Keratinocyte (primary cell): ENCODE measurements around the gene MVB12A. TPM values are rescaled to one million over a fixed set of nuclear protein-coding genes. Genes with fewer than 3 reads are reported as not detected.
A peak's percentile ranks its signal among the peaks of the same experiment; 100 is the strongest.

Experiments
- DNase-seq: peaks from one replicate; pipeline ENCODE4 v3.0.0-alpha.2; 2011; ENCODE audit warnings: low read depth, missing footprints, low spot score
- FAIRE-seq: peaks from 2 replicates; lab custom pipeline; 2011; peaks lifted over from hg19 to GRCh38; lab: Jason Lieb, UNC
- H2AFZ ChIP-seq: 2 replicates; pipeline ENCODE4 v1.6.0; 2012; ENCODE audit warnings: low read length, control low read depth, inconsistent platforms; ENCODE audit not compliant: control insufficient read depth
- H3K27ac ChIP-seq: 2 replicates; pipeline ENCODE4 v1.5.1; 2011; ENCODE audit warnings: low read length; ENCODE audit not compliant: control insufficient read depth, insufficient read depth
- H3K27me3 ChIP-seq: 3 replicates; pipeline ENCODE4 v1.6.0; 2011; ENCODE audit warnings: low read length; ENCODE audit not compliant: control insufficient read depth, insufficient read depth; ENCODE audit errors: extremely low read depth
- H3K36me3 ChIP-seq, 2 experiments: 2 replicates in 1 of 2; 3 replicates in 1 of 2; pipeline ENCODE4 v1.5.1; 2011; ENCODE audit warnings: low read length in 2 of 2, mild to moderate bottlenecking in 1 of 2; ENCODE audit not compliant: control insufficient read depth in 2 of 2, insufficient read depth in 2 of 2; ENCODE audit errors: extremely low read depth in 1 of 2
- H3K4me1 ChIP-seq: 3 replicates; pipeline ENCODE4 v1.5.1; 2011; ENCODE audit warnings: low read length; ENCODE audit not compliant: control insufficient read depth, insufficient read depth; ENCODE audit errors: extremely low read depth
- H3K4me2 ChIP-seq: 3 replicates; pipeline ENCODE4 v1.6.0; 2011; ENCODE audit warnings: low read depth, low read length; ENCODE audit not compliant: control insufficient read depth, insufficient read depth; ENCODE audit errors: extremely low read depth
- H3K4me3 ChIP-seq, 3 experiments: fragments of 200-600 bp in 1 of 3; sonication (generic) in 1 of 3; 2 replicates in 2 of 3; 3 replicates in 1 of 3; pipeline ENCODE4 v1.5.1; 2011 to 2016; ENCODE audit warnings: low read length in 3 of 3, mild to moderate bottlenecking in 3 of 3, control low read depth in 2 of 3, inconsistent platforms in 1 of 3, low read depth in 1 of 3, mixed read lengths in 1 of 3, mixed run types in 1 of 3, moderate library complexity in 1 of 3; ENCODE audit not compliant: control insufficient read depth in 2 of 3, insufficient read depth in 2 of 3; ENCODE audit errors: extremely low read depth in 1 of 3
- H3K79me2 ChIP-seq: 2 replicates; pipeline ENCODE4 v1.6.0; 2012; ENCODE audit warnings: low read length; ENCODE audit not compliant: control insufficient read depth, insufficient read depth
- H3K9ac ChIP-seq: 3 replicates; pipeline ENCODE4 v1.6.0; 2011; ENCODE audit warnings: low read length; ENCODE audit not compliant: control insufficient read depth, insufficient read depth; ENCODE audit errors: extremely low read depth
- H3K9me1 ChIP-seq: 3 replicates; pipeline ENCODE4 v1.6.0; 2011; ENCODE audit warnings: low read length; ENCODE audit not compliant: control insufficient read depth, insufficient read depth; ENCODE audit errors: extremely low read depth
- H3K9me3 ChIP-seq: 2 replicates; pipeline ENCODE4 v1.5.1; 2012; ENCODE audit warnings: low read depth, low read length; ENCODE audit not compliant: control insufficient read depth
- H4K20me1 ChIP-seq: 3 replicates; pipeline ENCODE4 v1.6.0; 2011; ENCODE audit warnings: low read length; ENCODE audit not compliant: control insufficient read depth, insufficient read depth; ENCODE audit errors: extremely low read depth
- CTCF ChIP-seq, 3 experiments: IDR thresholded peaks in 1 of 3; conservative IDR thresholded peaks in 1 of 3; optimal IDR thresholded peaks in 1 of 3; 2 replicates in 2 of 3; 3 replicates in 1 of 3; pipeline versions ENCODE3 to v1.5.1; 2011; ENCODE audit warnings: low read length in 3 of 3, mild to moderate bottlenecking in 3 of 3, moderate library complexity in 2 of 3, control low read depth in 1 of 3, inconsistent platforms in 1 of 3; ENCODE audit not compliant: insufficient read depth in 2 of 3; ENCODE audit errors: extremely low read depth in 1 of 3
- EZH2 ChIP-seq: IDR thresholded peaks from one replicate; pipeline ENCODE4 v1.6.1; 2012; ENCODE audit warnings: inconsistent platforms, mild to moderate bottlenecking, low read length, moderate library complexity
- dilution Hi-C: fragments of 300-500 bp; cut with MboI; formaldehyde crosslinking; loops from one replicate; pipeline ENCODE4 v1.7.0; 2020; ENCODE audit warnings: low sequenced_read_pairs; ENCODE audit not compliant: extremely low pct_ligation_motif_present
- polyA plus RNA-seq, 5 experiments: library from polyadenylated mRNA; depleted of rRNA in 3 of 5; stranded (reverse) in 3 of 5; stranded (forward) in 1 of 5; unstranded in 1 of 5; fragments of >200 nt; gene quantifications; 1 replicate in 1 of 5; 2 replicates in 3 of 5; 3 replicates in 1 of 5; pipeline versions ENCODE4 v1.2.1 to v1.2.3, GENCODE V29; 2011 to 2012; ENCODE audit warnings: missing spikeins in 2 of 5, low read depth in 1 of 5, low replicate concordance in 1 of 5

MVB12A gene
- polyA plus RNA-seq, 1 donor (not counting 4 experiments of a cell fraction or from before 2014, with no cell fraction given), result 23.3 TPM

DNA sequence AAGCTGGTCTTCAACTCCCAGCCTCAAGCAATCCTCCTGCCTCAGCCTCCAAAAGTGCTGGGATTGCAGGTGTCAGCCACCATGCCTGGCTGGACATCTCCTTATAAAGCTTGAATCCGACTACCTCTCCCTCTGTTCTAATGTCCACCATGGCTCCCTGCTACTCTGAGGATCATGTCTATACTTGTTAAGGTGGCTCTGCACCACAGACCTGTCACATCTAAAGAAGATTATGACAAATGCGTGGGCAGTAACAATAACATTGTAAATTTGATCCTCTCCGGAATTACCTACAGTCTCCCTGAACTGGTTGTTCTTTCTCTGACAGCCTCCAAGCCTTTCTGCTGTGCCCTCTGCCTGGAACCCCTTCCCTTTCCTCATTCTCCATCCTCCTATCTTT, 39.1 kb downstream of the MVB12A start:
- peaks cover 18% of the 10 kb centered on the region for H3K27me3 ChIP-seq
- H3K4me1 ChIP-seq, result no peaks in the 10 kb centered on the region
- no peak overlapping the region for H3K4me2 ChIP-seq
- TF ChIP-seq CTCF (optimal IDR thresholded peaks at IDR 0.05 in 1 of 3, IDR thresholded peaks at IDR 0.05 in 1 of 3, conservative IDR thresholded peaks at IDR 0.05 in 1 of 3; ENCODE audit: extremely low read depth in 1 of 3, insufficient read depth in 2 of 3, low read length in 3 of 3), result no peak
- no peak for TF ChIP-seq EZH2
- no peaks in the 10 kb centered on the region for H3K9me3 ChIP-seq
- no peak overlapping the region for H3K9ac ChIP-seq
- no peak overlapping the region for H3K27ac ChIP-seq
- DNase-seq, result no peak
- no peaks in the 10 kb centered on the region for H4K20me1 ChIP-seq
- H3K36me3 ChIP-seq, result no peaks in the 10 kb centered on the region
- no peak for FAIRE-seq
- dilution Hi-C loops, result no loop called here
- H3K4me3 ChIP-seq, result no peak overlapping the region
- H3K9me1 ChIP-seq, result no peaks in the 10 kb centered on the region
- no peaks in the 10 kb centered on the region for H3K79me2 ChIP-seq
- H2AFZ ChIP-seq, result peak overlapping the region; percentile 10

DNA sequence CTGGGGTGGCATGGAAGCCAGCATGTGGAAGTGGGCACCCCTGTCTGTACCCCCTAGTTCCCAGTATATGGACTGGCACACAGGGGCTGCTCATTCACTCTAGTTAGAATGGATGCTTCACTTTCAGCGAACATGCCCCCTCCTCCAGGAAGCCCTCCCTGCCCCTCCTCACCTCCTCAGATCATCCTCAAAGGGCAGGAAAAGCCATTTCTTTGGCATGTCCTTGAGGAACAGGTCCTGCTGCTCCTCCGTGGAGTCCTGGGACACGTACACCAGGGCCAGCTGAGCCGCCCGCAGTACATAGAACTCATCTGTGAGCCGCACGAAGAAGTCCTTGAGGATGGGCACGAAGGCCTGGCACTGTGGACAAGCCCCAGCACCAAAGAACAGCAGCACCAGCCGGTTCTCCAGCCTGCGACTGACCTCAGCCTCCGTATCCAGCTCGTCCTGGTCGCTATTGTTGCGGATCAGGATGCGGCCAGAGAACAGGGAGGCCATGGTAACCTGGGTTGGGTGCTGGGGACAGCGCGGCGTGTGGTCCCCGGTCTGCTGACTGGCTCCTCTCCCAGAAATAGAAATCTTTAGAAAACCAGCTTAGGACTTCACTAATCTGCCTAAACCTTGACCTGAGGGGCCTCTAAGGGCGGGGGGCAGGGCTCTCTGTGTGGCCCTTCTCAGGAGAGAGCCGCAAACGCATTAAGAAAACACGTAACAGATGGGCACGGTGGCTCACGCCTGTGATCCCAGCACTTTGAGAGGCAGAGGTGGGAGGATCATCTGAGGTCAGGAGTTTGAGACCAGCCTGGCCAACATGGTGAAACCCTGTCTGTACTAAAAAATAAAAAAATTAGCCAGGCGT, 40.8 kb downstream of the MVB12A start, which contains the start of gene NXNL1:
Gene NXNL1 (minus strand): TSS at position 555 of the 859 bp plus-strand sequence. CDS start 57 bp downstream, at position 498.
- no peaks in the 10 kb centered on the region for H3K79me2 ChIP-seq
- no peak for FAIRE-seq
- TF ChIP-seq EZH2, result no peak
- no peak for TF ChIP-seq CTCF (optimal IDR thresholded peaks at IDR 0.05 in 1 of 3, IDR thresholded peaks at IDR 0.05 in 1 of 3, conservative IDR thresholded peaks at IDR 0.05 in 1 of 3; ENCODE audit: extremely low read depth in 1 of 3, insufficient read depth in 2 of 3, low read length in 3 of 3)

More for the DNA sequence above, 40.8 kb downstream of the MVB12A start, which contains the start of gene NXNL1:
- Histone ChIP-seq H3K9ac (no peak within 1 kb of the TSS), H3K4me2 (no peak within 1 kb of the TSS), H3K4me1 (no peaks in the 10 kb centered on the region), H3K9me3 (no peaks in the 10 kb centered on the region), H2AFZ (no peak within 1 kb of the TSS), H4K20me1 (no peaks in the 10 kb centered on the region), H3K4me3 (no peak within 1 kb of the TSS), H3K36me3 (no peaks in the 10 kb centered on the region), H3K27me3 (peaks cover 7% of the 10 kb centered on the region), H3K9me1 (no peaks in the 10 kb centered on the region), H3K27ac (no peak within 1 kb of the TSS)
- dilution Hi-C loops, result no loop called here
- DNase-seq, result no peak
